Activated gamma-delta T cell treated with Interleukin-2 at 50 U/mL for 16 hours (primary cell): ENCODE measurements around the gene RAB23.
A peak's percentile ranks its signal among the peaks of the same experiment; 100 is the strongest.

Experiments
- DNase-seq: peaks from one replicate; pipeline ENCODE4 v3.0.0-alpha.2; 2020

RAB23 gene

GRCh38 chr6:57226221-57226620, 4.1 kb upstream of the RAB23 start:
- no peak for DNase-seq

GRCh38 chr6:57224769-57225515, 2.8 kb upstream of the RAB23 start:
- no peak for DNase-seq

GRCh38 chr6:57222743-57223077, 603 bp upstream of the RAB23 start:
- DNase-seq, result no peak

GRCh38 chr6:57221191-57221935, 744 bp downstream of the RAB23 start:
- peak; percentile 44 for DNase-seq

GRCh38 chr6:57220083-57220703, 1.9 kb downstream of the RAB23 start:
- DNase-seq, result no peak

GRCh38 chr6:57217270-57217669, 4.8 kb downstream of the RAB23 start:
- DNase-seq, result no peak

- no peak for DNase-seq
Observed at GRCh38 chr6:57216235-57217101, 5.6 kb downstream of the RAB23 start.

- DNase-seq, result no peak
Observed at GRCh38 chr6:57215260-57215659, 6.8 kb downstream of the RAB23 start.

GRCh38 chr6:57210060-57210459, 12.0 kb downstream of the RAB23 start:
- DNase-seq, result no peak

GRCh38 chr6:57209030-57209429, 13.1 kb downstream of the RAB23 start:
- no peak for DNase-seq

GRCh38 chr6:57207872-57208271, 14.2 kb downstream of the RAB23 start:
- DNase-seq, result no peak

GRCh38 chr6:57207141-57207540, 15.0 kb downstream of the RAB23 start:
- no peak for DNase-seq

GRCh38 chr6:57205550-57206328, 16.4 kb downstream of the RAB23 start:
- DNase-seq, result no peak

- DNase-seq, result no peak
Observed at GRCh38 chr6:57201718-57202117, 20.4 kb downstream of the RAB23 start.

- DNase-seq, result no peak
Observed at GRCh38 chr6:57198926-57199636, 23.0 kb downstream of the RAB23 start.

GRCh38 chr6:57195457-57195856, 26.6 kb downstream of the RAB23 start:
- DNase-seq, result no peak

- DNase-seq, result no peak
Observed at GRCh38 chr6:57193177-57193576, 28.9 kb downstream of the RAB23 start.

- DNase-seq, result no peak
Observed at GRCh38 chr6:57190140-57190539, 32.0 kb downstream of the RAB23 start.

- DNase-seq, result no peak
Observed at GRCh38 chr6:57183336-57183735, 38.8 kb downstream of the RAB23 start.

GRCh38 chr6:57182017-57182432, 40.1 kb downstream of the RAB23 start:
- no peak for DNase-seq

- no peak for DNase-seq
Observed at GRCh38 chr6:57180596-57180995, 41.5 kb downstream of the RAB23 start.
